Measurements from ENCODE around the gene IPO11.

IPO11 gene

DNA sequence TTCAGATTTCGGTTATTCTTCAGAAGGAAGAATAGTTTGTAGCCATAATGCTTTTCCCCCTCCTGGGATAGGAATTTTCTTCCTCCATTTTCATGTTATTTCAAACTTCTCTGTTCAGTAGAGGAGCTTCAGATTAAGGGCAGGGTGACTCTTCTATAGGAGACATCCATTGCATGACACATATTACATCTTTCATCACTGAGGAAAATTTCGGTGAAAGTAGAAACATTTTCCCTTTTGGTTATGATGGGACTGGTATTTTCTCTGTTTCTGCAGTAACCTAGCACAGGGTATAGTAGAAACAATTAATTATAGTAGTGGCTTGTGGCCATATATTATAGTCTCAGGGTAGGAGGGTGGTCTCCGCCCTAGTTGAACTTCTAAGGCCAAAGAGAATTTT, 1.1 kb downstream of the IPO11 start:
- DNase-seq (ENCODE audit: extremely low read depth, low read depth) = no peak
- no peak for TF ChIP-seq CTCF (IDR thresholded peaks at IDR 0.05; ENCODE audit: low read depth, low read length)

DNA sequence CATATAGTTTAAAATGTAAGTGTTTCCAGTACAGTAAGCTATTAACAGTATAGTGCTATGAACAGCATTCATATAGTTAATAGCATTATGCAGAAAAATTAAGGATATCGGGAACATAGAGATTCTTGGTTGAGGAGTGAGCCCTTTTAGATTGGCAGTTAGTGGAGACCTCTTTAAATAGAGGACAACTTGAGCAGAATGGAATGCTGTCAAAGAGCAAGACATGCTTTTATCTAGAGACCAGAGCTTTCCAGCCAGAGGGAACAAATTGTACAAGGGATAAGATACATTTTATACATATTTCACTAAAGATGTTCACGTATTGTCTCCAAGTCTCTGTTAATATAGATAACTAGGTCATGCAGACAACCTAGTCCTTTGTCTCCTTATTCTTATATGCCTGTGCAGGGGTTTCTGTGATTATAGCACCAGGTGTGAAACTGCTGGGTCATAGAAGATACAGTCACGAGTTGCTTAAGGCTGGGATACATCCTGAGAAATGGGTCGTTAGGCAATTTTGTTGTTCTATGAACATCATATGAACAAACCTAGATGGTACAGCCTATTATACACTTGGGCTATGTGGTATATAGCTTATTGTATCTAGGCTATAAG, 6.0 kb downstream of the IPO11 start:
- TF ChIP-seq CTCF (IDR thresholded peaks at IDR 0.05; ENCODE audit: low read depth, low read length) = no peak
- DNase-seq (ENCODE audit: extremely low read depth, low read depth) = no peak

- DNase-seq (ENCODE audit: extremely low read depth, low read depth) = no peak
- no peak for TF ChIP-seq CTCF (IDR thresholded peaks at IDR 0.05; ENCODE audit: low read depth, low read length)
Observed at GRCh38 chr5:62419609-62420008, 7.0 kb downstream of the IPO11 start.

GRCh38 chr5:62421414-62421813, 8.9 kb downstream of the IPO11 start:
- no peak for DNase-seq (ENCODE audit: extremely low read depth, low read depth)
- TF ChIP-seq CTCF (IDR thresholded peaks at IDR 0.05; ENCODE audit: low read depth, low read length) = no peak

- DNase-seq (ENCODE audit: extremely low read depth, low read depth) = no peak
- no peak for TF ChIP-seq CTCF (IDR thresholded peaks at IDR 0.05; ENCODE audit: low read depth, low read length)
Observed at GRCh38 chr5:62424763-62425162, 12.2 kb downstream of the IPO11 start.

DNA sequence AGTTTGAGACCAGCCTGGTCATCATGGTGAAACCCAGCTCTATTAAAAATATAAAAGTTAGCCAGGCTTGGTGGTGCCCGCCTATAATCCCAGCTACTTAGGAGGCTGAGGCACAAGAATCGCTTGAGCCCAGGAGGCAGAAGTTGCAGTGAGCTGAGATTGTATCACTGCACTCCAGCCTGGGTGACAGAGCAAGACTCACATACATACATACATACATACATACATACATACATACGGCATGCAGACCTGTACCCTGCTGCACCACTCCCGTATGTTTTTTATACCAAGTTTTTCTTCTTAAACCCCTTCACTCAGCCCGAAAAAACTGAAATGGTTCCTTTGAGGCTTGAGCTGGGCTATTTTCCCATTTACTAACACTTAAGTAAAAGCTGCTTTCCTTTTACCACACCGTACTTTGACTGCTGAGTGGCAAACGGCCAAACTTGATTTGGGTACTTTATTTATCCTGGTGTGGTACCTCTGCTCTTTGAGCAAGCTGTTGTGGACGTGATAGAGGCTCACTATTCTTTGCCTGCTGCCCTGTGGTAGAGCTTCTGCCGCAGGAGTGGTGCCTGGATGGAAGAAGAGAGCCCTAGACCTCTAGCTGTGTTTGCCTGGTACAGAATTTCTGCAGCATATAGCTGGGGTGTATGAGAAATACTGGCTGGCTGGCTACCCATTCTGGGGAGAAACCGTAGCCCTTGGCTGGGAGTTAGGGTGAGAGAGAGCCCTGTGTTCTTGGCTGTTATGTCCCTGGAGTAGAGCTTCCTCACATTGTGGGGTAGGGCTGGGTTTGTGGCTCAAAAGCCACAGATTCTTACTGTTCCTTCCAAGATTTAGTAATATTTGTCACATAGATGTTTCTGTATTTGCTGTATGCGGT, 19.4 kb downstream of the IPO11 start:
- no peak for DNase-seq (ENCODE audit: extremely low read depth, low read depth)

More for the DNA sequence above, 19.4 kb downstream of the IPO11 start:
- no peak for TF ChIP-seq CTCF (IDR thresholded peaks at IDR 0.05; ENCODE audit: low read depth, low read length)
